Activated T-helper 1 cell treated with anti-CD3 and anti-CD28 coated beads, Interleukin-12 subunit alpha, Interleukin-12 subunit beta, Interleukin-2, Interleukin-4 antibody, amounts not matched to agents 30 ng/mL and 10 ng/mL and 1 ng/mL, durations not matched to agents 14 hours and 24 hours and 36 hours (primary cell): ENCODE measurements around the gene LRCH4. TPM values are rescaled to one million over a fixed set of nuclear protein-coding genes. Genes with fewer than 3 reads are reported as not detected.

Experiments used
- DNase-seq: peaks from one replicate; pipeline ENCODE4 v3.0.0; 2021; ENCODE audit warnings: low spot score
- H3K27ac Mint-ChIP-seq: one replicate; pipeline ENCODE4 v1.8.0; 2021; ENCODE audit warnings: mild to moderate bottlenecking, mixed read lengths
- H3K27me3 Mint-ChIP-seq: one replicate; pipeline ENCODE4 v1.8.0; 2022; ENCODE audit warnings: mild to moderate bottlenecking, moderate library complexity, mixed read lengths; ENCODE audit not compliant: insufficient read depth
- H3K36me3 Mint-ChIP-seq: one replicate; pipeline ENCODE4 v1.8.0; 2021; ENCODE audit warnings: low read depth, mixed read lengths
- H3K4me1 Mint-ChIP-seq: one replicate; pipeline ENCODE4 v1.8.0; 2021; ENCODE audit warnings: low read depth, mixed read lengths
- H3K4me3 Mint-ChIP-seq: one replicate; pipeline ENCODE4 v1.8.0; 2021; ENCODE audit warnings: mild to moderate bottlenecking, moderate library complexity, mixed read lengths
- H3K9me3 Mint-ChIP-seq: one replicate; pipeline ENCODE4 v1.8.0; 2021; ENCODE audit warnings: mixed read lengths
- intact Hi-C: fragments of 100-400 bp; cut with micrococcal nuclease; formaldehyde crosslinking; loops from one replicate; pipeline ENCODE4 v1.15.1; 2024
- total RNA-seq: library from RNA; stranded (reverse); gene quantifications from 2 replicates; pipeline ENCODE4 v1.2.3, GENCODE V29; 2022

LRCH4 gene
- total RNA-seq, 1 donor from 2014 or later = 104 TPM

DNA sequence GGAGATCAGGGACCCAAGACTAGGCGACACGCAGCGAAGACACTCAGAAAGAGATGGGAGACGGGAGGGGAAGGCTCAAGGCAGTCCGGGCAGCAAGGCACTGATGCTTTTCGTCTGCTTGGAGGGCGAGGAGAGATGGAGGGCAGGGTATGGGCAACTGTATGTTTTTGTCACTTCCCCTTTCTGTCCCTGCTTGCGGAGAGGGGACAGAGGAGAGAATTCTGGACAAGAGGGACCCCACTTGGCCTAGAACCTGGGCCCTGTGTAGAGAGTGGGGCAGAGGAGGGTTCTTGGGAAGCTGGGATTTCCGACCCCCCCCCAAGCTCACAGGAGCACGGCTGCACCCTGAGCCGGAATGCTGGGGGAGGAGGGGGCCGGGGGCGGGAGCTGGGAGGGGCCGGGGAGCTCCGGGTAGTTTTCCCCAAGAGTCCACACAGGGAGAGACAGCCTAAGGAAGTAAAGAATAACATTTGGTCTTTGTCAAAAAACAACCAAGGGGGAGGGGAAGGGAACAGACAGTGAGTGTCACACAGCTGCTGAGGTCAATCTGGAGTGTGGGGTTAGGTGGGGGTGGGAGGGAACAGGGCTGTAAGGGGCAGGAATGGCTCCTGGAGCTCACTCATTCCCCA, 1.8 kb downstream of the LRCH4 start:
- H3K27ac Mint-ChIP-seq = peak overlapping the region; percentile 89
- H3K4me1 Mint-ChIP-seq = peaks cover 23% of the 10 kb centered on the region
- H3K9me3 Mint-ChIP-seq = no peaks in the 10 kb centered on the region
- peaks cover 4% of the 10 kb centered on the region for H3K36me3 Mint-ChIP-seq
- intact Hi-C loops = no loop called here
- H3K27me3 Mint-ChIP-seq = no peaks in the 10 kb centered on the region
- peak overlapping the region; percentile 87 for H3K4me3 Mint-ChIP-seq
- no peak for DNase-seq

DNA sequence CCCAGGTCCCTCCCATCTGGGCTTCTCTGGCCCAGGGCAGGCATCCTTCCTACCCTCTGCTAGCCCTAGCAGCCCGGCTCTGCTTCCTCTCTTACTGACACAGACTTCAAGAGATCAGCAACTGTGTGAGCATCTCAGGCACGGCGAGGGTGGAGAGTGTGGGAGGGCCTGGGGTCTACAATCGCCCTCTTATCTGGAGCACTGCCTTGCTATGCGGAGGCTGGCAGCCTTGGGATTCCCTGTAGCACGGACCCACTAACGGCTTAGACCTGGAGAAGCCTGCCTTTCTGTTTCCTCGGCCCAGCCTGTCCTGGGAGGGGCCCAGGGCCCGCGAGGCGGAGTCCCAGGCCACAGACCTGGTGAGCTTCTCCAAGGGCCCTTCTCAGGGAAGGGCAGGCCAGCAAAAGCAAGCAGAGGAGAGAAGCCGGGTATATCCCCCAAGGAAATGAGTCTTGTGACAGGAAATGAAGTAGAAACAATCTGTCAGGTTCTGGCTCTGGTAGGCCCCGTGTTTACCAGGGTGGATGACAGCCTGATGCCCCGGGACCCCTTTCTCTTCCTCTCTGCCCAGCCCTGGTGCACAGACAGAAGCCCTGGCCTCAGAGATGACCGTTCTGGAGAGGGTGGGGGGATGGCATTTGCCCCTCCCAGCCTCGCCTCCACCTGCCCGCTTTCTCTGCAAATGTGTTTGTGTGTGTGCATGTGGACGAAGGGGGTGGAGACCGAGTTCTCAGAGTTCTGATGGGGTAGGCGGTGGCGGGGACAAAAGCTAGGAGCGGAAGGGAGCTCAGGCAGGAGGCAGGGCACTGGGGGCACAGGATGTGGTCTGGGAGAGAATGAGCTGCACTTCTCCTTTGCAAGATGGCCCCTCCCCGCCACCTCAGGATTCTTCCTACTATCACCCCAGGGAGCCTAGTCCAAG, 2.5 kb downstream of the LRCH4 start:
- H3K27ac Mint-ChIP-seq = peak overlapping the region; percentile 89

DNA sequence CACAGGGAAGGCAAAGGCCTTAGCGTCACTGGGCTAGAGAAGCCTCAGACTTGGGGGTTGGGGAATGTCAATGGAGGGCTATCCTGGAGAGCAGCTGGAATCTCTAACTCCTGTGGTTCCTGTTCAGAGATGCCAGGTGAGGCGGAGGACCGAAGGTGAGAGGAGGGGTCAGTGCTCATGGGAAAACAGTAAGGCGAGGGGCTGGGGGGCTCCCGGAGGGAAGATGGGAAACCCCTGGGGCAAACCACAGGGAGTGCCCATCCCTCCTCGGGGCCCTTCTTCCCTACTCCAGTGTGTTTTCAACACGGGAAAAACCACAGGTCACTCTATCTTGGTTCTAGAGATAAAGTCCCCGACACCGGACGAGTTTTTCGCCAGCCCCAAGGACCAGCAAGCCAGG, 3.3 kb downstream of the LRCH4 start:
- DNase-seq = no peak
- intact Hi-C loops = loop anchor here (1.0 to 2.0 kb wide), 2 partner anchors 11 to 110 kb away; no protein-coding TSS in a partner anchor
- peaks cover 23% of the 10 kb centered on the region for H3K4me1 Mint-ChIP-seq
- H3K27ac Mint-ChIP-seq = peak overlapping the region; percentile 66
- H3K9me3 Mint-ChIP-seq = no peaks in the 10 kb centered on the region
- H3K36me3 Mint-ChIP-seq = peaks cover 8% of the 10 kb centered on the region
- H3K4me3 Mint-ChIP-seq = peak overlapping the region; percentile 87
- no peaks in the 10 kb centered on the region for H3K27me3 Mint-ChIP-seq

More for the DNA sequence above, 2.5 kb downstream of the LRCH4 start:
- Mint-ChIP-seq H3K27me3 (no peaks in the 10 kb centered on the region), H3K4me3 (peak overlapping the region; percentile 87), H3K36me3 (peaks cover 8% of the 10 kb centered on the region), H3K9me3 (no peaks in the 10 kb centered on the region), H3K4me1 (peaks cover 23% of the 10 kb centered on the region)
- intact Hi-C loops = loop anchor here (1.0 to 2.0 kb wide), 2 partner anchors 12 to 109 kb away; no protein-coding TSS in a partner anchor
- peak; percentile 71 for DNase-seq

DNA sequence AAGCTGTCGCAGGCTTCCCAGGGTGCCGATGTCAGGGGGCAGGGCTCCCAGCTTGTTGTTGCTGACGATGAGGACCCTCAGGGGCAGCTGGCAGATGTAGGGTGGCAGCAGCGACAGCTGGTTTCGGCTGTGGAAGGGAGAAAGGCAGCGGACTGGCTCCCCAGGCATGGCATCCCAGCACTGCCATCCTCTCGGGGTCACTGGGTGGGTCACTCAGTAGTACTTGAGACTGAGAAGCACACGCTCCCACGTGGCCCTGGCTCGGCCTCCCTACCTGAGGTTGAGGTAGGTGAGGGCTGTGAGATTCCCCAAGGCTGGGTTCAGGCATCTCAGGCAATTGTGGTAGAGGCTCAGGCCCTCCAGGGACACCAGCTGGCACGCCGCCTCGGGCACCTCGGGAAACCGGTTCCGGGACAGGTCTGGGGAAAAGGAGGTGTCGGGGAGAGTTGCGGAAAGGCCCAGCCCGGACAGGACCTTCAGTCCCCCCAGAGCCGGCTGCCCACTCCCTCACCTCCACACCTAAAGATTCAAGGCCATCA, 3.8 kb downstream of the LRCH4 start:
- Mint-ChIP-seq H3K27me3 (no peaks in the 10 kb centered on the region), H3K27ac (peak overlapping the region; percentile 66), H3K4me3 (peak overlapping the region; percentile 58), H3K4me1 (peaks cover 23% of the 10 kb centered on the region), H3K36me3 (peaks cover 8% of the 10 kb centered on the region), H3K9me3 (no peaks in the 10 kb centered on the region)
- no peak for DNase-seq
- intact Hi-C loops = loop anchor here (2.0 kb wide), 1 partner anchor 111 kb away; no protein-coding TSS in a partner anchor

GRCh38 chr7:100580466-100581283, 5.3 kb downstream of the LRCH4 start:
- intact Hi-C loops = no loop called here
- peaks cover 23% of the 10 kb centered on the region for H3K4me1 Mint-ChIP-seq
- no peaks in the 10 kb centered on the region for H3K27me3 Mint-ChIP-seq
- H3K36me3 Mint-ChIP-seq = peaks cover 14% of the 10 kb centered on the region
- H3K9me3 Mint-ChIP-seq = no peaks in the 10 kb centered on the region
- H3K4me3 Mint-ChIP-seq = no peak overlapping the region
- no peak overlapping the region for H3K27ac Mint-ChIP-seq
- DNase-seq = no peak

DNA sequence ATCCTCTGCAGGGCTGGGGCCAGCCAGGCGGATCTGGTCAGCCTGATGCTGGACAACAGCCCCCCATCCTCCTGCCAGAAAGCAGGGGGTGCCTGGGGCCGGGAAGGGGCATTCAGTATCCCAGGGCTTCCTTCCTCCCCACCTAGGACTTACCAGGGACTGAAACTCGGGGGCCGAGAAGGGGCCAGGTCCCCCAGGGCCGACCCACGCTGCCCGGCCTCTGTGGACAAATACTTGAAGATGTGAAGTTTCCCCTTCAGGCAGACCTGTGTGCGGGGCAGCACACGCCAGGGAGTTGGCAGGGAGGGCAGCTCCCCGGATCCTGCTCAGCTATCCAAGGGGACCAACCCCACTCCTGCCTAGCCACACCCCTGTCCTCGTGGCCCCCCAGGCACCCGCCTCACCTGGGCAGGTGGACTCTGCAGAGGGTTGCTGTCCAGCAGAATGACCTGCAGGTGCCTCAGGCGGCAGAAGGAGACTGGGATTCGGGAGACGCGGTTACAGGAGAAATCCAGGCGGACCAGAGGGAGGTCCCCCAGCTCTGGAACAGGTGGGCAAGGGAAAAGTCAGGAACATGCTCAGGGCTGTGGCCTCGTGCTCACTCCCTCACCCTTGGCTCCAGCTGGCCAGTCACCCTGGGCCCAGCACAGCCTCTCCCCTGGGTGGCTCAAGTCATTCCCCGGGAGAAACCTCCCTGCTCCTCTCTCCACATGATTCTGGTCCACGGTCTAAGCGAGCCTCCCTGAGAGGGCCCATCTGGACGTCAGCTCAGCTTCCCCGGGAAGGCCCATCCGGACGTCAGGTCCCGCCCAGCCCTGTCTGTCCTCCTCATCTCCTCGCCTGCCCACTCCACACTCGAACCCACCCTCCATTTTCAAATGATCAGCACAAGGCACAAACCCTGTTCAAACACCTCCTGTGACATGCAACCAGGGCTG, 7.4 kb downstream of the LRCH4 start:
- no peak overlapping the region for H3K4me3 Mint-ChIP-seq
- H3K27me3 Mint-ChIP-seq = no peaks in the 10 kb centered on the region
- H3K9me3 Mint-ChIP-seq = no peaks in the 10 kb centered on the region
- DNase-seq = no peak
- peaks cover 10% of the 10 kb centered on the region for H3K36me3 Mint-ChIP-seq
- intact Hi-C loops = no loop called here
- peaks cover 5% of the 10 kb centered on the region for H3K4me1 Mint-ChIP-seq
- no peak overlapping the region for H3K27ac Mint-ChIP-seq

- Mint-ChIP-seq H3K4me1 (no peaks in the 10 kb centered on the region), H3K27me3 (no peaks in the 10 kb centered on the region), H3K36me3 (peaks cover 10% of the 10 kb centered on the region), H3K9me3 (no peaks in the 10 kb centered on the region), H3K27ac (no peak overlapping the region), H3K4me3 (no peak overlapping the region)
- intact Hi-C loops = no loop called here
- no peak for DNase-seq
These were observed 8.4 kb downstream of the LRCH4 start for GRCh38 chr7:100577507-100577906.

- Mint-ChIP-seq H3K4me3 (no peak overlapping the region), H3K9me3 (no peaks in the 10 kb centered on the region), H3K27me3 (no peaks in the 10 kb centered on the region), H3K36me3 (peaks cover 10% of the 10 kb centered on the region), H3K4me1 (peaks cover under 1% of the 10 kb centered on the region), H3K27ac (no peak overlapping the region)
- no peak for DNase-seq
- intact Hi-C loops = no loop called here
These were observed 8.8 kb downstream of the LRCH4 start for GRCh38 chr7:100577103-100577502.

- Mint-ChIP-seq H3K36me3 (peaks cover 10% of the 10 kb centered on the region), H3K4me3 (no peak overlapping the region), H3K9me3 (no peaks in the 10 kb centered on the region), H3K27me3 (no peaks in the 10 kb centered on the region), H3K27ac (no peak overlapping the region), H3K4me1 (peaks cover 5% of the 10 kb centered on the region)
- intact Hi-C loops = no loop called here
- no peak for DNase-seq
These were observed 9.4 kb downstream of the LRCH4 start for GRCh38 chr7:100576384-100576993.

DNA sequence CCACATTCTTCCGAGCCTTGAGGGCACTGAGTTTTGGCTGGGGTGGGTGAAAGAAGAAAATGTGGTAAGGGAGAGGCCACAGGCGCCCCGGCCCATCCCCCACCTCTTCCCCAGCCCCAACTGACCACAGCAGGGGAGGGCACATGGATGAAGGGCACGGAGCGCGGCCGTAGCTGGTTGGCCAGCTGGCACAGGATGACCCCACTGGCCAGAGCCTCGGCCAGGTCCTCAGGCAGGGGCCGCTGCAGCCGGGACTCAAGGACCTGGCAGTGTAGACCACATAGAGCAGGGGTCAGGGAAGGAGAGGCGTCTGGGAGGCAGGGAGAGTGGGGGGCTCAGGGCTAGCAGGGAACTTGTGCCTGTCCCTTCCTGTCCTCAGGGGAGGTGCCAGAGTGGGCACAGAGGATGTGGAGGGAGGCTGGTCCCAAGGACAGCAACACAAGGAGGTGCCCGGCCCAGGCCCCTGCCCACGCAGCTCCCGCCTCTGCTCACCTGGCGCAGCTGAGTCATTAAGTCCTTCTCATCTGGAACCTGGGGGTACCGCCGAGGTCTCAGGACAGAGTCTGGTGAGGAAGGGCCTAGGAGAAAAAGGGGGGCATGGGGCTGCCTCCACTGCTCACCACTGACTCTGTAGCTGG, 10.1 kb downstream of the LRCH4 start:
- no peaks in the 10 kb centered on the region for H3K9me3 Mint-ChIP-seq
- DNase-seq = no peak
- peaks cover 10% of the 10 kb centered on the region for H3K36me3 Mint-ChIP-seq
- H3K27me3 Mint-ChIP-seq = no peaks in the 10 kb centered on the region
- peaks cover 5% of the 10 kb centered on the region for H3K4me1 Mint-ChIP-seq
- no peak overlapping the region for H3K4me3 Mint-ChIP-seq
- intact Hi-C loops = no loop called here
- H3K27ac Mint-ChIP-seq = no peak overlapping the region

DNA sequence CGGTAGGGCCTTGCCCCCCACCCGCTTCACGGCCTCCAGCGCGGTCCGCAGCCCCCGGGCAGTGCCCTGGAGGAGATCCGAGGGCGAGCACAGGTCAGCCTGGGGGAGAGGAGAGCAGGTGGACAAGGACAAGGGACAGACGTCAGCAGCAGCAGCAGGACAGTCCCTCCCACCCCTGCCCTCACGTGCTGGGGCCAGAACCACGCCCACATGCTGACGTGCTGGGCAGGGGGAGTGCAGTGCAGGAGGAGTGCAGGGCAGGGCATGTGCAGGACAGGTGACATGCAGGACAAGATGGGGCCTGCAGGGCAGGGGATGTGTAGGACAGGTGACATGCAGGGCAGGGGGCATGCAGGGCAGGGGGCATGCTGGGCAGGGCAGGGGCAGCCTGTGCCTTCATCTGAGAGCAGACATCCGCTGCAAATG, 10.7 kb downstream of the LRCH4 start:
- Mint-ChIP-seq H3K36me3 (peaks cover 10% of the 10 kb centered on the region), H3K9me3 (no peaks in the 10 kb centered on the region), H3K27me3 (peaks cover 4% of the 10 kb centered on the region), H3K4me3 (no peak overlapping the region), H3K4me1 (peaks cover 5% of the 10 kb centered on the region), H3K27ac (no peak overlapping the region)
- no peak for DNase-seq
- intact Hi-C loops = no loop called here
